Activated CD4-positive, alpha-beta T cell treated with anti-CD3 and anti-CD28 coated beads for 1 hour (primary cell): ENCODE data around the gene ZNF212.
"Not testable (repeated sequence)": the region's sequence is repeated elsewhere in the genome, so short reads cannot be mapped to it uniquely, and the experiment has no call there.

Experiments used
- DNase-seq: peaks from one replicate; pipeline ENCODE4 v3.0.0-alpha.2; 2020

Gene ZNF212

DNA sequence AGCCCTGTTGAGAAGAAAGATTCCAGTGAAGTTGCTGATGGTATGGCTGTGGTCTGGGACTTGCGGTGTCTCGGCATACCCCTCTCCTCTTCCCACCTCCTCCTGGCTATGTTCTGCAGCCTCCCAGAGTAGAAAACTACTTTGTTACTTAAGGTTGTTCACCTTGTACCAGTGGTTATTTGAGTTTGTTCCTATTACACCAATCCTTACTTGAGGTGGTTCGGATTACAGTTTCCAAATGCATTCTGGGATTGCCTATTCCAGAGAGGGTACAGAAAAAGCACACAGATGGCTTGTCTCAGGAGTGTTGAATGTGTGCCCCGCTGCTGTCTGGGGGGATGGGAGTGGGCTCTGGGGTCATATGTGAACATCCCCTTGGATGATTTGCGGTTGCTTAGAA, 15.7 kb downstream of the ZNF212 start:
- no peak for DNase-seq

GRCh38 chr7:149256568-149256967, 17.1 kb downstream of the ZNF212 start:
- no peak for DNase-seq

- no peak for DNase-seq
Measured at GRCh38 chr7:149257146-149257545, 17.7 kb downstream of the ZNF212 start.

DNA sequence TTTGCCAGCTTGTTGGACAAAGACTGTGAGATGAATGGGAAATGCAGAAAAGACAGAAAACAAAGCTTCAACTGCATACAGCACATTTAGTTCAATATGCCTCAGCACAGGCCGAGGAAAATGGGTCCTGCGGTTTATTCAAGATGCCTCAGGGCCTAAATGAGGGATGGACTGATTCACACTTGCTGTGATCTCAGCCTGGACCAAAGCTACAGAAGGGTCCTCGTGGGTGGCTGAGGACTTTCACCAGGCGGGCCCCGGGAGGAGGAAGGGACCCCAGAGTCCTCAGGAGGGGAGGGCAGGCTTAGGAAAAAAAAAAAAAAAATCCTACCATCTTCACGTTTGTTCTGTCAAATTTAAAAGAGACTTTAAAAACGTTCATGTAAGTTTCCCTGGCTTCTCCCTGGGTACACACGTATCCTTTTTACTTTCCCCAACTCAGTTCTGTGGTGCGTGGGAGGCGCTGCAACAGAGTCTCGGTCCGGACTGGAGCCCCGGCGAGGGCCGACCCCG, 21.9 kb downstream of the ZNF212 start:
- no peak for DNase-seq

- DNase-seq: peak; percentile 79
Measured at GRCh38 chr7:149261829-149262617, 22.6 kb downstream of the ZNF212 start, which contains the start of gene ZNF783. TSS of gene ZNF783 (plus strand) at chr7:149262196. CDS start at chr7:149262334, 138 bp downstream.

GRCh38 chr7:149266451-149266850, 27.0 kb downstream of the ZNF212 start:
- no peak for DNase-seq

GRCh38 chr7:149267733-149268132, 28.3 kb downstream of the ZNF212 start:
- DNase-seq: no peak

DNA sequence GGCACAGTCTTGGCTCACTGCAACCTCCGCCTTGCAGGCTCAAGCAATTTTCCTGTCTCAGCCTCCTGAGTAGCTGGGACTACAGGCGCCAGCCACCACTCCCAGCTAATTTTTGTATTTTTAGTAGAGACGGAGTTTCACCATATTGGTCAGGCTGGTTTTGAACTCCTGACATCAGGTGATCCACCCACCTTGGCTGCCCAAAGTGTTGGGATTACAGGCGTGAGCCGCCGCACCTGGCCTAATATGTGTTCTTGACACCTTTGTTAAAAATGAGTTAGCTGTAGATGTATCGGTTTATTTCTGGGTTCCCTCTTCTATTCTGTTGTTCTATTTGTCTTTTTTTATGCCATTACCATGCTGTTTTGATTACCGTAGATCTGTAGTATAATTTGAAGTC, 35.0 kb downstream of the ZNF212 start:
- not testable (repeated sequence) for DNase-seq

DNA sequence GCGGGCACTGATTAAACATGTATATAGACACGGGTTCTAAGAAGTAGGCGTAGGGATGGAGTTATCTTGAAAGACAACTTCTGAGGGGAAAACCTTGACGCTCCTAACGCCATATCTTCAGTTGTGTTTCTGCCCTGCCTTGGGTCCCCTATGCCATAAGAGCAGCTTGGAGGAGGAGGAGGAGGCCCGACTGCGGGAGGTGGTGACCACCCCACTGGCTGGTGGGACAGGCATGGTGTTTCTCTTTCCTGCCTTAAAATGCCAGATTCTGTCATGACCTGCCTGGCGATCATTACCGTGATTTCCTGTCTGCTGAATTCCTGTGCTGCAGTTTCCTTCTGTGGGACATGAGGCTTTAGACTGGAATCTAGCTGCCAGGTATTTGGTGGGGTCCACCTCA, 38.4 kb downstream of the ZNF212 start:
- no peak for DNase-seq

DNA sequence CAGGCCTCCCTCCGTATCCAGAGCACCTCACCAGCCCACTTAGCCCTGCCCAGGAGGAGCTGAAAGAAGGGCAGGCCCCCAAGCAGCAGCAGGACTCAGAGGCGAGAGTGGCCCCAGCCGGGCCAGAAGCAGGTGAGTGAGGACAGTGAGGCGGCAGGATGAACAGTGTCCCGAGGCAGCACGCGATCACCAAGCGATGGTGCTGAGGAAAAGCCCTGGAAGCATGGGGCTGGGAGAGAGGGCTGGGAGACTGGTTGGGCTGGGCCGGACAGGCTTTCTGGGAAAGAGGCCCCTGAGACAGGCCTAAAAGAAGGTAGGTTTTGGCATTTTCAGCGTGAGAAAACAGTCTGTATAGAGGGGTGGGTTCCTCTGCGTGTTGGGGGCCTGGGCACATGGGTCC, 38.9 kb downstream of the ZNF212 start:
- DNase-seq: no peak

DNA sequence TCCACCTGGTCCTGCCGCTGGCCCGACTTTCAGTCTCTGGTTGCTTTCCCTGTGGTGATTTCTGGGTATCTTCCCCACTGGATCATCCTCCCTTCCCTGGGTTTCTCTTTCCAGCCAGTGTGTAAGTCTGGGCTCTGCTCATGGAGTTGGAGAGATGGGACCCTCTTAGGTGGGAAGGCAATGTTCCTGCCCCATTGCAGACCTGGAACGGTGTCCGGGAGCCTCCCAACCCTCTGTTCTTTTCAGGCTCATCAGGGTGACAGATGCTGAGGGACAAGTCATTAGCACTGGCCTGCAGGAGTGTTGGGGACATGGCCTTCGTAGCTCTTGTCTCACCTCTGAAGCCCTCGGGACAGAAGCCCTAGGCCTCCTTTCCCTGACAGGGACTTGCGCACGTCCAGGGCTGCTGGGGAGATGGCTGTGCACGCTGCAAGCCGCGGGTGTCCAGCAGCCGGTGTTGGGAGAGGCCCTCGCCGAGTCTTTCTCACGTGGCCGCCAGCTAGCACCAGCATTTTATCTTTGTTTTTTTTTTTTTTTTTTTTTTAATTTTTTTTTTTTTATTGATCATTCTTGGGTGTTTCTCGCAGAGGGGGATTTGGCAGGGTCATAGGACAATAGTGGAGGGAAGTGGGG, 39.8 kb downstream of the ZNF212 start:
- no peak for DNase-seq

GRCh38 chr7:149280151-149280550, 40.7 kb downstream of the ZNF212 start:
- no peak for DNase-seq

- DNase-seq: no peak
Measured at GRCh38 chr7:149280661-149281507, 41.4 kb downstream of the ZNF212 start.

DNA sequence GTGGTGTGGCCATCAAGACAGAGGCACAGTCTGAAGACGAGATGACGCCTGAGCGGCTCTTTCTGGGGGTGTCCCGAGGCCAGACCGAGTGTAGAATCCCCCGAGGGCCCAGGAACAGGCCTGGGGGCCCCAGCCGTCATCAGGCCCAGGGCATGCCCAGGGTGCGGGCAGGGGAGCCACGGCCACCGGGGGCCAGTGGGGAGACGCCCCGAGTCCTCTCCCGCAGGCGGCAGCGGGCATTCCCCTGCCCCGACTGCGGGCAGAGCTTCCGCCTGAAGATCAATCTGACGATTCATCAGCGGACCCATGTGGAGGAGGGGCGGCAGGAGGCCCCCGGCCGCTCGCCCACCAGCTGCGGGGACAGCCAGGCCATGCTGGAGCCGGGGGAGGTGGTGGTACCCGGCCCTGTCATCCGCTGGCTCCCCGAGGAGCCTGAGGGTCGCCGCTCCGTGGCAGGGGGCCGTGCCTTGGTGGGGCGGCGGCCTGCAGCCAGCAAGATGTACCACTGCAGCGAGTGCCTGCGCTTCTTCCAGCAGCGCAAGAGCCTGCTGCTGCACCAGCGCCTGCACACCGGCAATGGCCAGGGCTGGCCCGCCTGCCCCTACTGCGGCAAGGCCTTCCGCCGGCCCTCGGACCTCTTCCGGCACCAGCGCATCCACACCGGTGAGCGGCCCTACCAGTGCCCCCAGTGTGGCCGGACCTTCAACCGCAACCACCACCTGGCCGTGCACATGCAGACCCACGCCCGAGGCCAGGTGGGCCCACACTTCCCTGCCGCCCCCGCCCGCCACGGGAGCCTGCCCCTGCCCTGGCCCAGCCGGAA, 42.3 kb downstream of the ZNF212 start:
- no peak for DNase-seq

DNA sequence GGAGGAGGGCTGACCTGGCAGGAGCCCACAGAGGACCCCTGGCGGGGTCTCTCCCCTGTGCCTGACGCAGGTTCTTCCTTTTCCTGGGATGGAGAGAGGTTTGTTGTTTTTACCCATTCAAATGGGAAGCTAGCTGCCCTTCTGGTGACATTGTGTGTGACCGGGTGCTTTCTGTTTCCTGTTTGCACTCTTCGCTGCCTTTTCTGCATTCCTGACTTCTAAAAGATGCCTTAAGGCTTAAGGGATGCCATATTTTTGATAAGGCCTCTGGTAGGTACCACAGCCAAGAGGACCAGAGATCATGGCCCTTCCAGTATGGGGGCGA, 42.8 kb downstream of the ZNF212 start:
- DNase-seq: no peak

DNA sequence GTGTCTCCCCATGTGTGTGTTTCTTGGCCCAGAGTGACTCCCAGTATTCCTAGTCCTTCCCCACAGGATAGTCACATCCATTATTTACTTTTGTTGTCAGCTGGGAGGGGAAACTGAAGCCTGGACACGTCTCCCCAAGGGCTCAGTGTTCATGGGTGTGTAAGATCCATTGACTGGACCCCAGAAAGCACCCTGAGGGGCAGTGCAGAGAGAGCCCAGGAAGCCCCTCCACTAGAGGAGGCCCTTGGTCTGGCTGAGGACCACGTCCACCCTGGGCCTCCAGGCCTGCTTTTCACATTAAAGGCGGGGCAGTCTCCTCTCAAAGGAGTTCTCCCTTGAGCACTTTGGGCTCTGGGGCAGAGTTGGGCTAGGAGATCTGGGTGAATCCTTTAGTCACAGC, 43.9 kb downstream of the ZNF212 start:
- DNase-seq: no peak

DNA sequence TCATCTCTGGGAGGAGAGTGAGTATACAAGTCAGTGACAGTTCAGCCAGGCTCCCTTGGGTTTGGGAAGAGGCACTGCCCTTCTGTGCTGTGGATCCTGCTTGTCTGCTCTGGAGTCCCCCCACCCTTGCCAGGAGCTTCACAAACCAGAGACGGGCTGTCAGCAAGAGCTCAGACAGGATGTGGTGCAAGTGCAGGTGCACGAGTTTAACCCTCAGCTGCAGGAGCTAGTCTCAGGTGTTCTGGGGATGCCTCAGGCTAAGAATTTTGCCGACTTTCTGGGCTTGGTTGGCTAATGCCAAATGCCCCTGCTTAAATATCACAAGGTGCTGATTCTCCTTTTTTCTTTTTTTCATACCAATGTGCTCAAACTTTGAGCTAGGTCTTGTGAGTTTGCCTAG, 44.9 kb downstream of the ZNF212 start:
- peak; percentile 29 for DNase-seq

DNA sequence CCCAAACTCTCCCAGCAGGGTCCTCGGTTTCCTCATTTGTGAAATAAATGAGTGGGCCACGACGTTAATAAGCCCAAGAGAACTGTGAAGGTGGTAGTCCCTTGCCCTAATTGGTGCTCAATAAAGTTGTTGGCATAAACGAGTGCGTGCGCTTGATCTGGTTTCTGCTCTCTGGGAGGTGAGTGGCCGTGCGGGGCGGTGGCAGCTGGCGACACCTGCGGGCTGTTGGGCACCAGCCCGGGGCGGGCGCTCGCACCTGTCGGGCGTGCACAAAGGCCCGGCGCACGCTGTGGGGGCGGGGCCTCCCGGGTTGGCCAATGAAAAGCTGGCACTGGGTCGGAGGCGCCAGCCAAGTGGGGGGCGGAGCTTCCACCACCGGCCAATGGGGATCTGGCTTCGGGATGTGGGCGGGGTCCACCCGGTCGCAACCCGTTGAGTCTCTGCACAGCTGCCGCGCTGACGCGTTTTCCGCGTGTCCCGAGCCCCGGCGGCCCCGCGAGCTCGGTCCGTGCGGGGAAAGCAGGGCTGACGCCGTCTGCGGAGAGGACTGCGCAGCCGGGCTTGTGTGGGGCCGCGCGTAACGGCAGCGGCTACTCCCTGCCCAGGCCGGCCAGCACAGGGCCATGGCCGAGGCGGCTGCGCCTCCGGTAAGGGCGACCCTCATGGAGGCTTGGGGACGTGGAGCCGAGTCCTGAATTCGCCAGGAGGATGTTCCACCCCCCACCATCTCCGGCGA, 45.6 kb downstream of the ZNF212 start:
- peak; percentile 97 for DNase-seq

- no peak for DNase-seq
Measured at GRCh38 chr7:149285603-149286002, 46.2 kb downstream of the ZNF212 start.

DNA sequence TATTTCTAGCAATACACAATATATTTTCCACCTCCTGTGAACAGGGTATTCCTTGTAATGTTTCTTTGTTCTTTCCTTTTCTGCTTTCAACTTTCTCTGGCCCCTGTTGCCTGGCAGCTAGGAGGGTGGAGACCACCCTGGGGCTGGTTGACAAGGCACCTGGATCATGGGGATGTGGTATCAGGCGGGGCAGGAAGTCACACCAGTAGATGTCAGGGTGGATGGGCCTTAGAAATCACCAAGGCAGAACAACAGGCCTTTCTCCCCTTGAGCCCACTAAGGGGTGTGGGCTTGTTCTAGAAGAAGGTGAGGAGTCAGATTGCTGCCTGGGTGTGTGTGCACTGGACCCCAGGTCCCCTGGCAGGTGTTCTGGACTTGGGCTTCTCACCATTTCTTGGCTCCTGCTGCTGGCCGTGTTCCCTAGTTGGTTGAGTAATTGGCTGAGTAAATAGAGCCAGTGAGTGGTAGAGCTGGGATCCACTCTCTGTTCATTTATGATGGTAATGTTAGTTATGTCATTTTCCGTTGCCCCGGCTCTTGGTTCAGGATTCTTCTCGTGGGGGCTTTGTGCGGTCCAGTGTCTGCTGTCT, 47.5 kb downstream of the ZNF212 start:
- DNase-seq: no peak

DNA sequence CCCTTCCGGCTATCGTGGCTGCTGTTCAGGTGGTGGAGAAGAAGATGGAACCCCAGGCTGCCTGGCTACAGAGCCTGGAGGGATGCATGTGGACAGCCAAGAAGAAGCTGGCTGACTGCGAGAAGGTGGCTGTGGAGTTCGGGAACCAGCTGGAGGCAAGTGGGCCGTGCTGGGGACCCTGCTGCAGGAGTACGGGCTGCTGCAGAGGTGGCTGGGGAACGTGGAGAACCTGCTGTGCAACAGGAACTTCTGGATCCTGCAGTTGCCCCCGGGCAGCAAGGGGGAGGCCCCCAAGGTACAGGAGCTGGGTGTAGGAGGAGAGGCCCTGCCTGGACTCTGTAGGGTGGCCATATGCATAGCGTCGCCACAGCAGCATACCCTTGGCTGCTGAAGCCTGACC, 48.2 kb downstream of the ZNF212 start:
- DNase-seq: no peak

- DNase-seq: no peak
Measured at GRCh38 chr7:149289262-149289661, 49.8 kb downstream of the ZNF212 start.
